ENCODE measurements around the gene ADAD1. TPM values are rescaled to one million over a fixed set of nuclear protein-coding genes. Genes with fewer than 3 reads are reported as not detected.

ADAD1 gene
- total and polyA plus RNA-seq, 2 donors from 2014 or later: not detected

- Histone ChIP-seq H3K9ac (ENCODE audit: low read length in 3 of 3) (no peak overlapping the region), H3K27ac (ENCODE audit: low read depth in 2 of 2, low read length in 2 of 2) (no peak overlapping the region), H3K27me3 (ENCODE audit: control insufficient read depth, insufficient read depth, low read length) (no peaks in the 10 kb centered on the region), H3K4me3 (ENCODE audit: low read length in 3 of 3) (no peak overlapping the region), H3K9me3 (ENCODE audit: control insufficient read depth in 2 of 3, insufficient read depth in 1 of 3, low read length in 3 of 3) (peaks cover 0 to 1% (median 0%) of the 10 kb centered on the region in 3 donors), H3K4me1 (ENCODE audit: control insufficient read depth in 2 of 3, insufficient read depth in 2 of 3, low read depth in 1 of 3, low read length in 3 of 3) (no peaks in the 10 kb centered on the region), H3K36me3 (ENCODE audit: control insufficient read depth in 2 of 3, insufficient read depth in 3 of 3, low read length in 3 of 3) (peaks cover 8 to 34% (median 9%) of the 10 kb centered on the region in 3 donors)
- DNase-seq (no peak), FAIRE-seq (no peak)
- TF ChIP-seq, protein P1, sequence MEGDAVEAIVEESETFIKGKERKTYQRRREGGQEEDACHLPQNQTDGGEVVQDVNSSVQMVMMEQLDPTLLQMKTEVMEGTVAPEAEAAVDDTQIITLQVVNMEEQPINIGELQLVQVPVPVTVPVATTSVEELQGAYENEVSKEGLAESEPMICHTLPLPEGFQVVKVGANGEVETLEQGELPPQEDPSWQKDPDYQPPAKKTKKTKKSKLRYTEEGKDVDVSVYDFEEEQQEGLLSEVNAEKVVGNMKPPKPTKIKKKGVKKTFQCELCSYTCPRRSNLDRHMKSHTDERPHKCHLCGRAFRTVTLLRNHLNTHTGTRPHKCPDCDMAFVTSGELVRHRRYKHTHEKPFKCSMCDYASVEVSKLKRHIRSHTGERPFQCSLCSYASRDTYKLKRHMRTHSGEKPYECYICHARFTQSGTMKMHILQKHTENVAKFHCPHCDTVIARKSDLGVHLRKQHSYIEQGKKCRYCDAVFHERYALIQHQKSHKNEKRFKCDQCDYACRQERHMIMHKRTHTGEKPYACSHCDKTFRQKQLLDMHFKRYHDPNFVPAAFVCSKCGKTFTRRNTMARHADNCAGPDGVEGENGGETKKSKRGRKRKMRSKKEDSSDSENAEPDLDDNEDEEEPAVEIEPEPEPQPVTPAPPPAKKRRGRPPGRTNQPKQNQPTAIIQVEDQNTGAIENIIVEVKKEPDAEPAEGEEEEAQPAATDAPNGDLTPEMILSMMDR (IDR thresholded peaks at IDR 0.05; ENCODE audit: borderline replicate concordance, extremely low read depth, insufficient read depth): no peak
- intact Hi-C loops (cut with DNase I): no loop called here
Observed at GRCh38 chr4:122334828-122335227, 44.0 kb upstream of the ADAD1 start.

- H3K27ac ChIP-seq (ENCODE audit: low read depth in 2 of 2, low read length in 2 of 2): no peak overlapping the region
- TF ChIP-seq, protein P1 (IDR thresholded peaks at IDR 0.05; ENCODE audit: borderline replicate concordance, extremely low read depth, insufficient read depth): no peak
- H3K27me3 ChIP-seq (ENCODE audit: control insufficient read depth, insufficient read depth, low read length): no peaks in the 10 kb centered on the region
- intact Hi-C loops (cut with DNase I): no loop called here
- no peaks in the 10 kb centered on the region for H3K9me3 ChIP-seq (ENCODE audit: control insufficient read depth in 2 of 3, insufficient read depth in 1 of 3, low read length in 3 of 3)
- no peaks in the 10 kb centered on the region for H3K4me1 ChIP-seq (ENCODE audit: control insufficient read depth in 2 of 3, insufficient read depth in 2 of 3, low read depth in 1 of 3, low read length in 3 of 3)
- H3K36me3 ChIP-seq (ENCODE audit: control insufficient read depth in 2 of 3, insufficient read depth in 3 of 3, low read length in 3 of 3): peaks cover 5 to 23% (median 10%) of the 10 kb centered on the region in 3 donors
- no peak overlapping the region for H3K9ac ChIP-seq (ENCODE audit: low read length in 3 of 3)
- DNase-seq (no peak), FAIRE-seq (no peak)
- no peak overlapping the region for H3K4me3 ChIP-seq (ENCODE audit: low read length in 3 of 3)
Observed at GRCh38 chr4:122341886-122342285, 36.9 kb upstream of the ADAD1 start.

DNA sequence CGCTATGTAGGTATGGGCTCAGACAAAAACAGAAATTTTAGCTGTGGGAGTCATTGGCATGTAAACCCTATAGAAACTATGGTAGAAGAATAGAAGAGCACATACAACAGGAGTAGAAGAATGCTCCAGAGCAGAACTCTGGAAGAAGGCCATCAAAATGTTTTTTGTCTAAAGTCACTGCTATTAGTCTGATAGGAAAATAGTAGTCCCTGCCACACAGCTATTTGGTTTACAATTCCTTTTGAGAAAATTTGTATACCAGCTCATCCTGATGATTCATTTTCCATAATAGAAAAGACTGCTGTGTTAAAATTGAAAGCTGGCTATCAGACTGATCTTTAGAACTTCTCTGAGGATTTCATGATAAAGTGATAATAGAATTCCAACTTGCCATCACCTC is 32.8 kb upstream of the ADAD1 start:
- no peaks in the 10 kb centered on the region for H3K4me1 ChIP-seq (ENCODE audit: control insufficient read depth in 2 of 3, insufficient read depth in 2 of 3, low read depth in 1 of 3, low read length in 3 of 3)
- no peaks in the 10 kb centered on the region for H3K9me3 ChIP-seq (ENCODE audit: control insufficient read depth in 2 of 3, insufficient read depth in 1 of 3, low read length in 3 of 3)
- DNase-seq: no peak
- H3K9ac ChIP-seq (ENCODE audit: low read length in 3 of 3): no peak overlapping the region
- H3K27me3 ChIP-seq (ENCODE audit: control insufficient read depth, insufficient read depth, low read length): no peaks in the 10 kb centered on the region
- no peak overlapping the region for H3K27ac ChIP-seq (ENCODE audit: low read depth in 2 of 2, low read length in 2 of 2)
- intact Hi-C loops (cut with DNase I): no loop called here
- FAIRE-seq: no peak
- H3K4me3 ChIP-seq (ENCODE audit: low read length in 3 of 3): no peak overlapping the region
- H3K36me3 ChIP-seq (ENCODE audit: control insufficient read depth in 2 of 3, insufficient read depth in 3 of 3, low read length in 3 of 3): peaks cover 3 to 29% (median 28%) of the 10 kb centered on the region in 3 donors
- TF ChIP-seq, protein P1 (IDR thresholded peaks at IDR 0.05; ENCODE audit: borderline replicate concordance, extremely low read depth, insufficient read depth): no peak

GRCh38 chr4:122346503-122346902 is 32.3 kb upstream of the ADAD1 start:
- Histone ChIP-seq H3K4me1 (ENCODE audit: control insufficient read depth in 2 of 3, insufficient read depth in 2 of 3, low read depth in 1 of 3, low read length in 3 of 3) (no peaks in the 10 kb centered on the region), H3K9me3 (ENCODE audit: control insufficient read depth in 2 of 3, insufficient read depth in 1 of 3, low read length in 3 of 3) (no peaks in the 10 kb centered on the region), H3K4me3 (ENCODE audit: low read length in 3 of 3) (no peak overlapping the region), H3K27ac (ENCODE audit: low read depth in 2 of 2, low read length in 2 of 2) (no peak overlapping the region), H3K36me3 (ENCODE audit: control insufficient read depth in 2 of 3, insufficient read depth in 3 of 3, low read length in 3 of 3) (peaks cover 3 to 30% (median 28%) of the 10 kb centered on the region in 3 donors), H3K27me3 (ENCODE audit: control insufficient read depth, insufficient read depth, low read length) (no peaks in the 10 kb centered on the region), H3K9ac (ENCODE audit: low read length in 3 of 3) (no peak overlapping the region)
- TF ChIP-seq, protein P1 (IDR thresholded peaks at IDR 0.05; ENCODE audit: borderline replicate concordance, extremely low read depth, insufficient read depth): no peak
- FAIRE-seq (no peak), DNase-seq (no peak)
- intact Hi-C loops (cut with DNase I): no loop called here

Data from kidney (tissue), 14 donors.